Upper lobe of left lung (tissue), 6 donors: Measurements from ENCODE around the gene TMEM178B. TPM values are rescaled to one million over a fixed set of nuclear protein-coding genes. Genes with fewer than 3 reads are reported as not detected.
A peak's percentile ranks its signal among the peaks of the same experiment; 100 is the strongest.

Source experiments
- ATAC-seq, 2 donors: fragments of 200-7000 bp; cut with Tn5 transposase; one replicate each; pipeline ENCODE4 v1.9.1; 2022; ENCODE audit warnings: mild to moderate bottlenecking in 2 of 2, moderate library complexity in 2 of 2; ENCODE audit not compliant: low FRiP score in 2 of 2
- DNase-seq, 2 donors: peaks; one replicate each; pipeline ENCODE4 v3.0.0-alpha.2; 2019 to 2020
- H3K27ac ChIP-seq, 4 donors: fragments of 200-600 bp; sonication (generic); one replicate each; pipeline ENCODE4 v1.5.1; 2016 to 2019
- H3K27me3 ChIP-seq, 4 donors: fragments of 200-600 bp; sonication (generic); one replicate each; pipeline ENCODE4 v1.5.1; 2017 to 2019
- H3K36me3 ChIP-seq, 4 donors: fragments of 200-600 bp; sonication (generic); one replicate each; pipeline ENCODE4 v1.5.1; 2016 to 2019
- H3K4me1 ChIP-seq, 4 donors: fragments of 200-600 bp; sonication (generic); one replicate each; pipeline ENCODE4 v1.5.1; 2018 to 2019
- H3K4me3 ChIP-seq, 4 donors: fragments of 200-600 bp; sonication (generic); one replicate each; pipeline ENCODE4 v1.5.1; 2017 to 2019; ENCODE audit warnings: mild to moderate bottlenecking in 2 of 4, moderate library complexity in 1 of 4
- H3K9me3 ChIP-seq, 4 donors: fragments of 200-600 bp; sonication (generic); one replicate each; pipeline ENCODE4 v1.5.1; 2018 to 2019
- EP300 ChIP-seq, 4 donors: sonication (generic); formaldehyde crosslinking; IDR thresholded peaks; one replicate each; pipeline ENCODE4 v1.5.1; 2017; ENCODE audit warnings: antibody characterized with exemption in 4 of 4, control low read depth in 2 of 4
- POLR2A ChIP-seq, 4 donors: fragments of 450-650 bp; IDR thresholded peaks; one replicate each; pipeline ENCODE4 v1.5.1; 2016 to 2017; ENCODE audit warnings: antibody characterized with exemption in 4 of 4, mild to moderate bottlenecking in 2 of 4
- POLR2AphosphoS5 ChIP-seq, 2 donors: sonication (generic); formaldehyde crosslinking; IDR thresholded peaks; one replicate each; pipeline ENCODE4 v1.5.1; 2017; ENCODE audit warnings: antibody characterized with exemption in 2 of 2
- WGBS, 2 donors: methylation state at CpG; one replicate each; pipeline ENCODE4 v1.1.5; 2017 to 2018; 5-methylcytosine and 5-hydroxymethylcytosine counted together
- total RNA-seq, 6 donors: library from RNA; depleted of rRNA in 4 of 6; stranded (reverse); fragments of >200 nt in 4 of 6; gene quantifications; one replicate each; pipeline versions ENCODE4 v1.1.0 to v1.2.1, GENCODE V29; 2016 to 2021
- TF ChIP-seq, protein P1 (sequence below), 6 experiments: fragments of 450-650 bp in 4 of 6; fragments of 200-600 bp in 2 of 6; sonication (generic) in 2 of 6; IDR thresholded peaks; one replicate each; pipeline ENCODE4 v1.5.1; 2016 to 2019; ENCODE audit warnings: antibody characterized with exemption in 6 of 6
- donor health status: DM: no; HTN: no; CAD: no; lungs with moderate emphysema.
- donor health status: DM: no; HTN: yes; CAD: no; lungs with severe emphysema.

Gene TMEM178B
- total RNA-seq, 6 donors from 2014 or later, result under 0.01 to 1.4 (median 0.32) TPM

- Histone ChIP-seq H3K4me3 (no peak overlapping the region), H3K9me3 (no peaks in the 10 kb centered on the region), H3K4me1 (no peaks in the 10 kb centered on the region), H3K27ac (no peak overlapping the region), H3K36me3 (no peaks in the 10 kb centered on the region), H3K27me3 (no peaks in the 10 kb centered on the region)
- ATAC-seq (peak in 1 of 2 donors; percentile 47), DNase-seq (no peak)
- WGBS, 2 donors, result 59 to 68% methylated on average over 3 of the region's 3 CpGs
- TF ChIP-seq POLR2A (IDR thresholded peaks at IDR 0.05) (no peak), POLR2AphosphoS5 (IDR thresholded peaks at IDR 0.05) (no peak), EP300 (IDR thresholded peaks at IDR 0.05) (no peak)
- TF ChIP-seq, protein P1, sequence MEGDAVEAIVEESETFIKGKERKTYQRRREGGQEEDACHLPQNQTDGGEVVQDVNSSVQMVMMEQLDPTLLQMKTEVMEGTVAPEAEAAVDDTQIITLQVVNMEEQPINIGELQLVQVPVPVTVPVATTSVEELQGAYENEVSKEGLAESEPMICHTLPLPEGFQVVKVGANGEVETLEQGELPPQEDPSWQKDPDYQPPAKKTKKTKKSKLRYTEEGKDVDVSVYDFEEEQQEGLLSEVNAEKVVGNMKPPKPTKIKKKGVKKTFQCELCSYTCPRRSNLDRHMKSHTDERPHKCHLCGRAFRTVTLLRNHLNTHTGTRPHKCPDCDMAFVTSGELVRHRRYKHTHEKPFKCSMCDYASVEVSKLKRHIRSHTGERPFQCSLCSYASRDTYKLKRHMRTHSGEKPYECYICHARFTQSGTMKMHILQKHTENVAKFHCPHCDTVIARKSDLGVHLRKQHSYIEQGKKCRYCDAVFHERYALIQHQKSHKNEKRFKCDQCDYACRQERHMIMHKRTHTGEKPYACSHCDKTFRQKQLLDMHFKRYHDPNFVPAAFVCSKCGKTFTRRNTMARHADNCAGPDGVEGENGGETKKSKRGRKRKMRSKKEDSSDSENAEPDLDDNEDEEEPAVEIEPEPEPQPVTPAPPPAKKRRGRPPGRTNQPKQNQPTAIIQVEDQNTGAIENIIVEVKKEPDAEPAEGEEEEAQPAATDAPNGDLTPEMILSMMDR (IDR thresholded peaks at IDR 0.05), result no peak
Observed at GRCh38 chr7:141039376-141039775, 34.5 kb upstream of the TMEM178B start.

DNA sequence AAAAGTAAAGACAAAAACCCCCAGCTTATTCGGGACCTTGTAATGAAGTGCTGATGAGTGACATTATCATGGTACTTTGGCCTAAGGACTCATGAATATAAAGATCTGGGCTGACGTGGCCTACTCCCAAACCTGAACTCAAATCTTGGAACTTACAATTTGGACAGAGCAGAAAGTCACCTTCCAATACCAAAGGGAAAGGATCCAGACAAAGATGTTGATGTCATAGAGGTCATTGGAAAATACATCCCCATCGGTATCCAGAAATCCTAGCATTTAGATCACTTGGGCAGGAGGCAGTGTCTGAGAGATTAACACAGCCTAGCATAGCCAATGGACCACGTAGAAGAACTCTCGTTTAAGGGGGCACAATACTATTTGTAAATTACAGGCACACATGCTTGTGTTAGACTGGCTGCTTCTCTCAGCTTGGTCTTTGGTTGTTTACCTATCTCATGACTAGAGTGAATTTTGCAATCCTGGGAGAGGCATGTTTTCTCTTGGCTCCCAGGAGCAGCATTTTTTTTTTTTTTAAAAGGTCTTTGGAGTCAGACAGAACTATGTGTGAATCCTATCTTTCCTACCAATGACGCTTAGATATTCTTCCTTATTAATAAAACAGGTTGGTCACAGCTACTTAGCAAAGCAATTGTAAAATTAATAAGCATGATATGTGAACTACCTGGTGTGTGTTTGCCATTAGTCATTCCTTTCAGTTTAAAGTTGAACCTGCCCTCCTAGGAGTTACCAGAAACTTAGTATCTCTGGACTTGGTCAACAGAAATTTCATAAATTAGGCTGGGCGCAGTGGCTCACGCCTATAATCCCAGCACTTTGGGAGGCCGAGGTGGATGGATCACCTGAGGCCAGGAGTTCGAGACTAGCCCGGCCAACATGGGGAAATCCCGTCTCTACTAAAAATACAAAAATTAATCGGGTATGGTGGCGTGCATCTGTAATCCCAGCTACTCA is 31.4 kb upstream of the TMEM178B start:
- DNase-seq (no peak), ATAC-seq (no peak)
- TF ChIP-seq POLR2A (IDR thresholded peaks at IDR 0.05) (no peak), POLR2AphosphoS5 (IDR thresholded peaks at IDR 0.05) (no peak), EP300 (IDR thresholded peaks at IDR 0.05) (no peak)
- TF ChIP-seq, protein P1 (IDR thresholded peaks at IDR 0.05), result no peak
- WGBS, 2 donors, result 85 to 88% methylated on average over 14 of the region's 14 CpGs
- H3K27ac ChIP-seq, result no peak overlapping the region
- no peaks in the 10 kb centered on the region for H3K4me1 ChIP-seq
- H3K36me3 ChIP-seq, result no peaks in the 10 kb centered on the region
- H3K9me3 ChIP-seq, result no peaks in the 10 kb centered on the region
- H3K4me3 ChIP-seq, result no peak overlapping the region
- H3K27me3 ChIP-seq, result no peaks in the 10 kb centered on the region

GRCh38 chr7:141043616-141044015 is 30.2 kb upstream of the TMEM178B start:
- Histone ChIP-seq H3K27me3 (no peaks in the 10 kb centered on the region), H3K9me3 (no peaks in the 10 kb centered on the region), H3K36me3 (no peaks in the 10 kb centered on the region), H3K27ac (no peak overlapping the region), H3K4me3 (no peak overlapping the region), H3K4me1 (no peaks in the 10 kb centered on the region)
- DNase-seq (no peak), ATAC-seq (no peak)
- TF ChIP-seq, protein P1 (IDR thresholded peaks at IDR 0.05), result no peak
- TF ChIP-seq POLR2AphosphoS5 (IDR thresholded peaks at IDR 0.05) (no peak), EP300 (IDR thresholded peaks at IDR 0.05) (no peak), POLR2A (IDR thresholded peaks at IDR 0.05) (no peak)
- WGBS, 2 donors, result 81 to 82% methylated on average over 4 of the region's 4 CpGs

DNA sequence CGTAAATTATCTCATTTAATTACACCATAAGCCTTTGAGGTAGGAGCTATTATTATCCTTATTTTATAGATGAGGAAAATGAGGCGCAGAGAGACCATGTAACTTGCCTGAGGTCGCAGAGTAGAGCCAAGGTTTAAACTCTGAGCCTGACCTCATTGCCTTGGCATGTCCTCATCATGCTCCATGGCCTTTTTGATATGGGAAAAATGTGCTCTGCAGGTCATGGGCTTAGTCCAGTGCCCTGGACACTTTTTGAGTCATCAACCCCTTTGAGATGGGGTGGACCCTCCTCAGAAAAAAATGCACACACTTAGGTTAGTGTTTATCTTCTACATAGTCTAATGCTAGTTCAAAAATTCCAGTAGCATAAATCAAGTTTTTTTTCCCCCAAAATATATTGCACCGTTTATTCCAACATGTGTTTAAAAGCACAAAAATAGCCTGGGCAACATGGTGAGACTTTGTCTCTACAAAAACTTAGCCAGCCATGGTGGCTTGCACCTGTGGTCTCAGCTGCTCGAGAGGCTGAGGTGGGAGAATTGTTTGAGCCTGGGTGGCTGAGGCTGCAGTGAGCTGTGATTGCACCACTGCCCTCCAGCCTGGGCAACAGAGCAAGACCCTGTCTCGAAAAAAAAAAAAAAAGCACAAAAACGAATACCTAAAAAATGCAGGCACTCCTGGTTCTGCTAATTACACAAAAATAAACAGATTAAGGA is 28.6 kb upstream of the TMEM178B start:
- WGBS, 2 donors, result 53 to 57% methylated on average over 7 of the region's 7 CpGs
- Histone ChIP-seq H3K27me3 (no peaks in the 10 kb centered on the region), H3K4me3 (no peak overlapping the region), H3K4me1 (no peaks in the 10 kb centered on the region), H3K9me3 (no peaks in the 10 kb centered on the region), H3K27ac (no peak overlapping the region), H3K36me3 (no peaks in the 10 kb centered on the region)
- DNase-seq (no peak), ATAC-seq (no peak)
- TF ChIP-seq POLR2AphosphoS5 (IDR thresholded peaks at IDR 0.05) (no peak), EP300 (IDR thresholded peaks at IDR 0.05) (no peak), POLR2A (IDR thresholded peaks at IDR 0.05) (no peak)
- TF ChIP-seq, protein P1 (IDR thresholded peaks at IDR 0.05), result no peak
